GM21717 (cell line): ENCODE measurements around the gene SDHB.
"Not testable (repeated sequence)": the region's sequence is repeated elsewhere in the genome, so short reads cannot be mapped to it uniquely, and the experiment has no call there.

Source experiments
- ATAC-seq: cut with Tn5 transposase; IDR thresholded peaks from one replicate; pipeline ENCODE4 v1.9.1; 2021; ENCODE audit warnings: mild to moderate bottlenecking, moderate library complexity; ENCODE audit not compliant: unreplicated experiment

Gene SDHB

GRCh38 chr1:17075470-17076255 is 21.8 kb upstream of the SDHB start:
- ATAC-seq, result no peak

GRCh38 chr1:17071794-17072193 is 18.0 kb upstream of the SDHB start:
- ATAC-seq, result no peak

DNA sequence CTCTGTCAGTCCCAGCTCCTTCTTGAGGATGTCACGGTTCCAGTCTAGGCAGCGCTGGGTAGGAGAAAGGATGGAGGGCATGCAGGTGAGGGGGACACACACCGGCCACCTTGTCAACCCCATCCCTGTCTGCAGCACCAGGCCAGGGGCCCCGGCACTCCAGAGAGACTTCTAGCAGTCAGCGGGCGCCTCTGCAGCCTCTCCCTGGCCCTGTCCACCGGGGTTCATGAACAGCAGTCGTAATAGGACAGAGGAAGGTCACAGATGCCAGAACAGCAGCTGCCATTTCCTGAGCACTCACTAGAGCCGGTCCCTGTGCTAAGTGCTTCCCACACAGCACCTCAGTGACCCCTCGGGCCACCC is 16.3 kb upstream of the SDHB start:
- no peak for ATAC-seq

DNA sequence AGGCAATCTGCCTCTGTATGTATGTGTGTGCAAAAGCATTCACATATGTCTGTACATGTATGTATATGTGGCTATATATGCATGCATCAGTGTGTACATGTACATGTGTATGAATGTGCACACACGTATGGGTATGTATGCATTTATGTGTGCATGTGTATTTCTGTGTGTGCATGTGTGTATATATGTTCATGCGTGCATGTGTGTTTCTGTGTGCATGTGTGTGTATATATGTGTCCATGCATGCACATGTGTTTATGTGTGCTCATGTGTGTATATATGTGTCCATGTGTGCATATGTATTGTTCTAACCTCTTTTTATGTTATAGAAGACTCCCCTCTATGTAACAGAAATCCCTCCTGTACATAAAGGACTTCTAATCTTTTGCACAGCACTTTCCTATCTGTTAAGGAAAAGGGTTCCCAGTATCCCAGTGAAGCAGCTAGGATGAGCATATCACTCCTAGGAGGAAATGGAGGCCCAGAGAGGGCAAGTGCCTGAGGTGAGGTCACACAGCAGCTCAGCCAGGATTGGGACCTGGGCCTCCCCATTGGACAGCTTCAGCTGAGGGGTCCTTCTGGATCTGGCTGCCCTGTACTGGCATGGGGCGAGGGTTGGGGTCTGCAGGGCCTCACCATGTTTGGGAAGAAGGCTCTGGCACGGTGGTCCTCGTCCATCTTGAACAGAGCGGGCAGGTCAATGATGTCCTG is 15.8 kb upstream of the SDHB start:
- no peak for ATAC-seq

DNA sequence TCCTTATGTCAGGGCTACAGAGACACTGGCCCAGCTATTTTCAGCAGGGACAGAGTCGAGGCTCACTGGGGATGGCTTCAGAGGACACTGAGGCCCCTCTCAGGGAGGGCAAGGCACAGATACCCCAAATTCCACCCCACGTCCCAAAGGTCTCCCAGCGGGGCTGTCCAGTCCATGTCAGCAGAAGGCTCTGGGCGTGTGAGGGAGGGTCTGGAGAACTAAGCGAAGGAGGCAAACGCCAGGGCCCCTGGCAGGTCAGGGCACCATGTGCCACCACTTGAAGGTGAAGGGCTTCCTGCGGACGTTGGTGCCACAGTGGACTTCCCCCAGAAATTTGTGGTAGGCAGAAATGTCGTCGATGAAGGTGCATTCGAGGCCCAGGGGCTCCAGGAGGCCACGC is 15.0 kb upstream of the SDHB start:
- ATAC-seq, result no peak

DNA sequence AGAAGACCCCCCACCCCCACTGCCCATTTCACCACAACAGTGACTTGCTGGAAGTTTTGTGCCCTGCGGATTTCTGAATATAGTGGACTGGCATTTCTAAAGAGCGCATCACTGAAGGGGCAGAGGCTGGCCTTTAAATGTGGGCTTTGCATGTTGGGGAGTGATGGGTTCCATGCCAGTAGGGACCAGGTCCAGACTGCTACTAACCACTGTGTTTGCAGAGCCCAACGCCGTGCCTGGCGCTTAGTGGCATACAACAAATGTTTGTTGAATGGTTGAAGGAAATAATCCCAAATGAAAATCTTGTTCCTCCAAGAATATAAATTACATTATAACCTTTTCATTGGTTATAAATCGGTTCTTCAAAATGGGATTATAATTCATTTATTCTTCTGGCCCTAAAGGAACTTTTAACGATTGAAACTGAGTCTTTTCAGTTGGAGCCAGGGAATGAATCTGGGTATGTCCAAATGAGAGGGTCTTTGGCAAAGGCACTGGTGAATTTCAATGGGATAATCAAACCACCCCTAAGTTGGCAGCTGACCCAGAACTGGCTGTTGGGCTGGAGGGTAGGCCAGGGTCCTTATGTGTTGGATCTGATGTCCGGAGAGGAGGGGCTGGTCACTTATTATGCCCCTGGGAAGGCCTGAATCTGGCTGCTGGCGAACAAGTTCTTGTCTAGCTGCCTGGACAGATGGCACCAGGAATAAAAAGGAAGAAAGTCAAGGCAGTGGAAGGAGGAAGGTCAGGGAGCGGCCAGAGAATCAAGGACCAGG is 13.8 kb upstream of the SDHB start:
- no peak for ATAC-seq

DNA sequence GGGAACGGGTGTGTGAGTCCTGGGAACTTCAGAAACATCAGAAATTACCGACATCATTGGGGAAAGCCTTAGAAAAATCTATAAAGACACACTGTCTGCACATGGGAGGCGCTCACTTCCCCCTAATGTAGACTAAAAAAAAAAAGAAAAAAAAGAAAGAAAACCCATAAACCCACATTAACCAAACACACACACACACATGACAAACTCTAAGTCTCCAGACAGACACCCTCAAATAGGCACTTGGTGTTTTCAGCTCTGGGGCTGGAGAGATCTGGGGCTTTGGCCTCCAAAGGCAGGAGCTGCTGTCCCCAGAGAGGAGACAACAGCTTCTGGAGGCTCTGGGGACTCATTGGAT is 13.2 kb upstream of the SDHB start:
- ATAC-seq, result no peak

GRCh38 chr1:17066361-17067068 is 12.7 kb upstream of the SDHB start:
- ATAC-seq, result no peak

GRCh38 chr1:17065666-17066065 is 11.8 kb upstream of the SDHB start:
- ATAC-seq, result no peak

DNA sequence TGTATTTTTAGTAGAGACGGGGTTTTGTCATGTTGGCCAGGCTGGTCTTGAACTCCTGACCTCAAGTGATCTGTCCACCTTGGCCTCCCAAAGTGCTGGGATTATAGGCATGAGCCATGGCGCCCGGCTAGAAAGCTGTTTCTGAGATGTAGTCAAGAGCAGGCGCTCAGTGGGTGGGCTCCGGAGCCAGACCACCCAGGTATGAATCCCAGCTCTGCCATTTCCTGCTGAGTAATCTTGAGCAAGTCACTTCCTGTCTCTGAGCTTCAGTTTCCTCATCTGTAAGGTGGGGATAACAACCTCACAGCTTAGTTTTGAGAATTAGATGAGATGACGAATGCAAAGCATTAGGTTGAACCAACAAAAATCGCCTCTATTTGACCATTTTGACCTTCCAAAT is 8.9 kb upstream of the SDHB start:
- ATAC-seq, result not testable (repeated sequence)

- no peak for ATAC-seq
Observed at GRCh38 chr1:17061892-17062291, 8.1 kb upstream of the SDHB start.

GRCh38 chr1:17061486-17061885 is 7.7 kb upstream of the SDHB start:
- ATAC-seq, result no peak

DNA sequence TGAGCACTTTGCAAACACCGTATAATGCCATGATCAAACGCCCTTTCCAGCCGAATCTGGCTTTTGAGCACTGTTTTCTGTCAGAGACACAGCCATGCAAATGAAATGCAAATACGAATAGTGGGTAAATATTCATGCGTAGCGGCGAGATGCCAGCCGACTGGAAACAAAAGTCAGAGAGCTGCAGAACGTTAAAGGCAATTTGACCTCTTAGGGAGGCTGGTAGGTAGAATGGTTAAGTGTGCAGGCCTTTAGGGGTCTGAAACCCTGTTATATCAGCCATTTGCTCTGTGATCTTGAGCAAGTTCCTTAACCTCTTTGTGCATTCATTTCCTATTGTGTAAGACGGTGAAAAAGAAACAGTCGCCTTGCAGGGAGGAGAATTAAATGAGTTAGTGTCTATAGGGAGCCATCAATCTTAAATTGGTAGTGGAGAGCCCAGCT is 6.5 kb upstream of the SDHB start:
- ATAC-seq, result no peak

DNA sequence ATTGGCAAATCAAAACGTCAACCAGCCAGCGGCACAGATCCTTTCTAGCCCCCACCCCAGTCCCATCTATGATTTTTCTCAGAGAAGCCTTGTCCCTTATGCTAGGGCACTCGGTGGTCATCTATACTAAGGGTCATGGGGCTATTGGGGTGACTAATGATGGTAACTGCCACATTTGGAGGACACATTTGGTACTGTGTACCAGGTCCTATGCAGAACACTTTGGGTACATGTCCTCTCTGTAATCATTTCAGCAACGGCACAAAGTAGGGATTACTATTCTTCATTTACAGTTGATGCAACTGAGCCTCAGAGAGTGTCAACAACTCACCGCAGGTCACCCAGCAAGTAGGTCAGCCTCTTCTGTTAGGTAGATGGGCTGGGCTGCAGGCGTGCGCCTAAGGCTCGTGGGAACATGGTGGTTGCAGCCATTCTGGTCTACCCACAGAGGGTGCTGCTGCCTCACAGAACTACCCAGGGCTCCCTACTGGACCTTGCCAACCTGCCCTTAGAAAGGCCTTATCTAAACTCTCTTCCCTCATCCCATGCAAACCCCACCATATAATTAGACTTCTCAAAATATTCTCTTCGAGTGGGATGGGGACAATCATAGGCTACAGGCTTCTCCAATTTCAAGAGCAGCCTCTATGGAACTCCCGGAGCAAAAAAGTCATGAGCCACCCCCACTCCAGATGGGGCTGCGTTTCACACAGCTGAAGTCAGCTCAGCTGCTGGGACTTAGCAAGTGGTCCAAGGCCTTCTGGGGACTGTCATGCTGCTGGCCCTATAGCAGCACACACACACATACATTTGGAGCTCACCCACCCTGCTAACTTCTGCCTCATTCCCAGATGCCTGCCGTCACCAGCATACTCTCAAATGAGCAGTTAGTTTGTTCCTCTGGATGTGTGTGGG is 5.8 kb upstream of the SDHB start:
- no peak for ATAC-seq

- ATAC-seq, result no peak
Observed at GRCh38 chr1:17056551-17056950, 2.7 kb upstream of the SDHB start.

GRCh38 chr1:17055801-17056200 is 2.0 kb upstream of the SDHB start:
- ATAC-seq, result no peak

DNA sequence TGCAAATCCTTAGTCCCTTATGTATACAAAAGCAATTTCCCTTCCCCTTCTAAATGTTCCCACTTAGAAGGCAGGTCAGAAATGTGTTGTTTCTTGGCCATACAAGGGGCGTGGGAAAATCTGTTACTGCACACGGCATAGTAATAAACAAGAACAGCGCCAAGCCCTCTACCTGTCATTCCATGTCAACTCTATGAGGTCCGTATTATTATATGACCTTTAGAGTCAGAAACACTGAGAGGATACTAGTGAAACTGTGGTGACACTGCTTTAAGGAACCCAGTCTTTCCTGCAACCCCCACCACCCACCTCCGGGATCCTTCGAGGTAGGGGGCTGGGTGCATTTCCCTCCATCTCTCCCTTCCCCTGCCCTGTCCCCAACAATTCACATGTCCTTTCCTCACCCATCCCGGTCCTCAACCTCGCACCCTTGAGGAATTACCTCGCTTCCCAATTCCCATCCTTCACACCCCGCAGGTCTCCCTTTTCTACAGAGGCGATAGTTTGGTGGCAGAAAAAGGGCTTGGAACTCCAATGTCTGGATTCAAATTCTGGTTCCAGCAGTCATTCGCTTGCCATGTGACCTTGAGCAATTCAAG is 647 bp downstream of the SDHB start:
- ATAC-seq, result no peak

DNA sequence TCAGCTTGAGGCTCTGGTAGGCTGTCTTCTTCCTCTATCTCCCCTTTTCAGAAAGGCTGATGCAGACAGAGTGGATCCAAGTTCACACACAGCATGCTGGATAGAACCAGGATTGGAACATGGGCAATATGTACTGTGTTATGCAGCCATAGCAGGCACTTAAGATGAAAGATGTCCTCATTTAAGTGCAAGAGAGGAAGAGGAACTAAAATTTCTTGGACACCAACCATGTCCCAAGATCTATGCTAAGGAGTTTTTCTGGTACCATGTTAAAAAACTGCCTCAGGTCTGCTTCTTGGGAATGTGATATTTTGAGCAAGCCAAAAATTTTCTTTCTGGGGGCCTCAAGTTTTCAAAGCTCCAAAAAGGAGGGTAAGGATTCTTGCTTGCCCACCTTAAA is 1.2 kb downstream of the SDHB start:
- no peak for ATAC-seq

- ATAC-seq, result no peak
Observed at GRCh38 chr1:17052038-17052437, 1.8 kb downstream of the SDHB start.

GRCh38 chr1:17047924-17048323 is 5.9 kb downstream of the SDHB start:
- ATAC-seq, result no peak
